ENCODE results near the gene FRMD5.
"Not testable (repeated sequence)": the region's sequence is repeated elsewhere in the genome, so short reads cannot be mapped to it uniquely, and the experiment has no call there.

FRMD5 gene

GRCh38 chr15:43854801-43855200 is 340.3 kb downstream of the FRMD5 start:
- TF ChIP-seq CTCF (IDR thresholded peaks at IDR 0.05; ENCODE audit: borderline replicate concordance, insufficient read depth, low read depth, low read length), result no peak
- H3K4me3 ChIP-seq (ENCODE audit: low read depth, low read length), result no peak overlapping the region

DNA sequence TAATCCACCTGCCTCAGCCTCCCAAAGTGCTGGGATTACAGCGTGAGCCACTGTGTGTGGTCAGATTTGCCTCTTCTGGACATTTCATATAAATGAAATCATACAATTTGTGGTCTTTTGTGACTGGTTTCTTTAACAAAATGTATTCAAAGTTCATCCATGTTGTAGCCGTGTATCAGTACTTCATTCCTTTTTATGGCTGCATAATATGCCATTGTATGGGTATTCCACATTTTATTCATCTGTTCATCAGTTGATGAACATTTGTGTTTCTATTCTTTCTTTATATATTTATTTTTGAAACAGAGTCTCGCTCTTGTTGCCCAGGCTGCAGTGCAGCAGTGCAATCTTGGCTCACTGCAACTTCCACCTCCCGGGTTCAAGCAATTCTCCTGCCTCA is 342.5 kb downstream of the FRMD5 start:
- H3K4me3 ChIP-seq (ENCODE audit: low read depth, low read length), result no peak overlapping the region
- no peak for TF ChIP-seq CTCF (IDR thresholded peaks at IDR 0.05; ENCODE audit: borderline replicate concordance, insufficient read depth, low read depth, low read length)

DNA sequence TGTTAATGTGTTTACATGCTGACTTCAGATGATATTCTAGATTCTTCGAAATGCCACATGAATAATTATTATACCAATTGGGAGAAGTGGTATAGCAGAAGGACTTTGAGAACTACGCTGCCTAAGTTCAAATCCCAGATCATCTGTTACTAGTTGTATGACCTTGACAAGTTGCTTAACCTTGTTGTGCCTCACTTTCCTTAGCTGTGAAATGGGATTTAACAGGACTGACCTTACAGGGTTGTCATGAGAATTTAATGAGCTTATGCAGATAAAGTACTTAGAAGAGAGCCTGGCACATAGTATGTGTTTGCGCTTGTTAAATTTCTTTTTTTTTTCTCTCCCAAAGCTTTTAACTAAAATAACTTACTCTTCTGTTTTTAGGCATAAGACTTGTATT is 343.8 kb downstream of the FRMD5 start:
- TF ChIP-seq CTCF (IDR thresholded peaks at IDR 0.05; ENCODE audit: borderline replicate concordance, insufficient read depth, low read depth, low read length), result no peak
- H3K4me3 ChIP-seq (ENCODE audit: low read depth, low read length), result no peak overlapping the region

DNA sequence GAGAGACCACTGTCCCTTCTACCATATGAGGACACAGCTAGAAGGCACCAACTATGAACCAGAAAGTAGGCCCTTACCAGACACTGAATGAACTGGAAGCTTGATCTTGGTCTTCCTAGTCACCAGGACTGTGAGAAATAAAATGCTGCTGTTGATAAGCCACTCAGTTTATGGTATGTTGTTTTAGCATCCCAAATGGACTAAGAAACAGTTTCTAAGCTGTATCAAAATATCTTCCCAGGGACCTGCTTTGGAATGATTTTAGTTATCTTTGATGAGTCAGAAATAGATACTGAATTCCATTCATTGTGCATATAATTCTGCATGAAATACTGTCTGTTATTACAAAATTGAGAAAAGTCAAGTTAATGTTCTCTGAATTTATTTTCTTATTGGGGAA is 349.6 kb downstream of the FRMD5 start:
- no peak for TF ChIP-seq CTCF (IDR thresholded peaks at IDR 0.05; ENCODE audit: borderline replicate concordance, insufficient read depth, low read depth, low read length)
- no peak overlapping the region for H3K4me3 ChIP-seq (ENCODE audit: low read depth, low read length)

- H3K4me3 ChIP-seq (ENCODE audit: low read depth, low read length), result not testable (repeated sequence)
Measured at GRCh38 chr15:43832485-43832884, 362.6 kb downstream of the FRMD5 start.

DNA sequence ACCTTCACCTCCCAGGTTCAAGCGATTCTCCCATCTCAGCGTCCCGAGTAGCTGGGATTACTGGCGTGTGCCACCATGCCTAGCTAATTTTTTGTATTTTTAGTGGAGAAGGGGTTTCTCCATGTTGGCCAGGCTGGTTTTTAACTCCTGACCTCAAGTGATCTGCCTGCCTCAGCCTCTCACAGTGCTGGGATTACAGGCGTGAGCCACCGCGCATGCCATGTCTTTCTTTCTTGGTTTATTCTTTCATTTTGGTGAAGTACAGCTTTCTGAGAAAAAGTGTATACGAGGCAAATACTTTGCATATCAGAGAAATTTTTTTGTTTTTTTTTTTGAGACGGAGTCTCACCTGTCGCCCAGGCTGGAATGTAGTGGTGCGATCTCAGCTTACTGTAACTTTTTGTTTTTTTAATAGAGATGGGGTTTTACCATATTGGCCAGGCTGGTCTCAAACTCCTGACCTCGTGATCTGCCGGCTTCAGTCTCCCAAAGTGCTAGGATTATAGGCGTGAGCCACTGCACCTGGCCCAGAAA is 363.5 kb downstream of the FRMD5 start:
- H3K4me3 ChIP-seq (ENCODE audit: low read depth, low read length), result not testable (repeated sequence)

DNA sequence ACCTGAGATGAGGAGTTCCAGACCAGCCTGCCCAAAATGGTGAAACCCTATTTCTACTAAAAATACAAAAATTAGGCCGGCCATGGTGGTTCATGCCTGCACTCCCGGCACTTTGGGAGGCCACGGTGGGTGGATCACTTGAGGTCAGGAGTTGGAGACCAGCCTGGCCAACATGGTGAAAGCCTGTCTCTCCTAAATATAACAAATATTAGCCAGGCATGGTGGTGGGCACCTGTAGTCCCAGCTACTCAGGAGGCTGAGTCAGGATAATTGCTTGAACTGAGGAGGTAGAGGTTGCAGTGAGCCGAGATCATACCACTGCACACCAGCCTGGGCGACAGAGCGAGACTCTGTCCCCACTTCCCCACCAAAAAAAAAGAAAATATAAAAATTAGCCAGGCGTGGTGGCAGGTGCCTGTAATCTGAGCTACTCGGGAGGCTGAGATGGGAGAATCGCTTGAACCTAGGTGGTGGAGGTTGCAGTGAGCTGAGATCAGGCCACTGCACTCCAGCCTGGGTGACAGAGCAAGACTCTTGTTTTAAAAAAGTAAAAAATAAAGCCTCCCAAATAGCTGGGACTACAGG is 364.3 kb downstream of the FRMD5 start:
- H3K4me3 ChIP-seq (ENCODE audit: low read depth, low read length), result not testable (repeated sequence)

GRCh38 chr15:43829951-43830540 is 365.0 kb downstream of the FRMD5 start:
- H3K4me3 ChIP-seq (ENCODE audit: low read depth, low read length), result not testable (repeated sequence)

DNA sequence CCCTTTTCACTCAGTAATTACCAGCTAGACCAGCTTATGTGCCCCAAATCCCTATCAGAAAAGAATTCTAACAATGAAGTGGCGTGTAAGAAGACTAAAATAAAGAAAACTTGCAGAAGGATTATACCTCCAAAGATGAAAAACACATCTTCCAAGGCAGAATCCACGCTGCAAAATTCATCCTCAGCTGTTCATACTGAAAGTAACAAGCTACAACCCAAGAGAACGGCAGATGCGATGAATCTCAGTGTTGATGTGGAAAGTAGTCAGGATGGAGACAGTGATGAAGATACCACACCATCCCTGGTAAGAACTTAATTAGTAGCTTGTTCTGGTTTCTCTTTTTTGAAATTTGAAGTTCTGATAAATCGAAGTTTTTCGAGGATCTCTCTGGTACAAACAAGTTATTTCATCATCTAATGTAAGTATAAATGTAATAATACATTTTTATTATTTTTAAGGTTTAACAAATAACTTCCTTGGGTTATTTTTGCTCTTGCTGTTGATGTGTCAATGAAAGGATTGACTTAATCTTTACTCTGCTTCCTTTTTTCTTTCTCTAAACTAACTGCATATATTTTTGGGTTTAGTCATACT is 366.9 kb downstream of the FRMD5 start:
- TF ChIP-seq CTCF (IDR thresholded peaks at IDR 0.05; ENCODE audit: borderline replicate concordance, insufficient read depth, low read depth, low read length), result no peak

More for the DNA sequence above, 366.9 kb downstream of the FRMD5 start:
- peak overlapping the region; percentile 89 for H3K4me3 ChIP-seq (ENCODE audit: low read depth, low read length)
